NCI-H748 (cell line): ENCODE measurements around the gene BHMT2.
A peak's percentile ranks its signal among the peaks of the same experiment; 100 is the strongest.

ENCODE experiments used
- DNase-seq: peaks from one replicate; lab custom pipeline; 2025; ENCODE audit not compliant: unreplicated experiment; lab: John Stamatoyannopoulos, UW

BHMT2 gene

GRCh38 chr5:79062436-79062835, 7.1 kb upstream of the BHMT2 start:
- DNase-seq = peak; percentile 29

GRCh38 chr5:79070350-79070667, 742 bp downstream of the BHMT2 start:
- no peak for DNase-seq

GRCh38 chr5:79074641-79075040, 5.1 kb downstream of the BHMT2 start:
- no peak for DNase-seq

GRCh38 chr5:79075646-79076426, 6.3 kb downstream of the BHMT2 start:
- no peak for DNase-seq

- no peak for DNase-seq
Measured at GRCh38 chr5:79076819-79077218, 7.3 kb downstream of the BHMT2 start.

- no peak for DNase-seq
Measured at GRCh38 chr5:79077680-79078365, 8.3 kb downstream of the BHMT2 start.

- DNase-seq = no peak
Measured at GRCh38 chr5:79080804-79081203, 11.2 kb downstream of the BHMT2 start.

- DNase-seq = no peak
Measured at GRCh38 chr5:79081779-79082178, 12.2 kb downstream of the BHMT2 start.

- DNase-seq = no peak
Measured at GRCh38 chr5:79086116-79086515, 16.5 kb downstream of the BHMT2 start.

- DNase-seq = no peak
Measured at GRCh38 chr5:79088507-79088906, 18.9 kb downstream of the BHMT2 start.

- no peak for DNase-seq
Measured at GRCh38 chr5:79091064-79091463, 21.5 kb downstream of the BHMT2 start.

- DNase-seq = peak; percentile 99
Measured at GRCh38 chr5:79093762-79094161, 24.2 kb downstream of the BHMT2 start.

GRCh38 chr5:79105868-79106267, 36.3 kb downstream of the BHMT2 start:
- DNase-seq = no peak

- DNase-seq = no peak
Measured at GRCh38 chr5:79107020-79107796, 37.6 kb downstream of the BHMT2 start.

- DNase-seq = no peak
Measured at GRCh38 chr5:79108086-79108485, 38.5 kb downstream of the BHMT2 start.

- DNase-seq = no peak
Measured at GRCh38 chr5:79108792-79109191, 39.2 kb downstream of the BHMT2 start.

- DNase-seq = no peak
Measured at GRCh38 chr5:79109527-79110492, 40.2 kb downstream of the BHMT2 start.

- no peak for DNase-seq
Measured at GRCh38 chr5:79111387-79111959, 41.9 kb downstream of the BHMT2 start, which contains the start of gene BHMT. Gene BHMT, plus strand, starts transcription at chr5:79111809. Its CDS starts 77 bp downstream, at chr5:79111886.

GRCh38 chr5:79111960-79112702, 42.6 kb downstream of the BHMT2 start:
- no peak for DNase-seq

- no peak for DNase-seq
Measured at GRCh38 chr5:79112703-79113058, 43.1 kb downstream of the BHMT2 start.
